IgD-negative memory B cell (primary cell): ENCODE measurements around the gene SFT2D1. TPM values are rescaled to one million over a fixed set of nuclear protein-coding genes. Genes with fewer than 3 reads are reported as not detected.
A peak's percentile ranks its signal among the peaks of the same experiment; 100 is the strongest.

Experiments
- H3K27ac Mint-ChIP-seq, 3 donors: one replicate each; pipeline ENCODE4 v1.8.0; 2020 to 2022; ENCODE audit warnings: mild to moderate bottlenecking in 3 of 3, mixed read lengths in 3 of 3, moderate library complexity in 1 of 3
- H3K27me3 Mint-ChIP-seq: one replicate; pipeline ENCODE4 v1.8.0; 2021; ENCODE audit warnings: mixed read lengths
- H3K36me3 Mint-ChIP-seq: one replicate; pipeline ENCODE4 v1.8.0; 2020; ENCODE audit warnings: mild to moderate bottlenecking, mixed read lengths
- H3K4me1 Mint-ChIP-seq, 3 donors: one replicate each; pipeline ENCODE4 v1.8.0; 2020 to 2022; ENCODE audit warnings: mixed read lengths in 3 of 3, mild to moderate bottlenecking in 1 of 3
- H3K4me3 Mint-ChIP-seq, 4 donors: one replicate each; pipeline ENCODE4 v1.8.0; 2020 to 2022; ENCODE audit warnings: mild to moderate bottlenecking in 4 of 4, mixed read lengths in 4 of 4, moderate library complexity in 3 of 4
- H3K9me3 Mint-ChIP-seq, 3 donors: one replicate each; pipeline ENCODE4 v1.8.0; 2020 to 2021; ENCODE audit warnings: mixed read lengths in 3 of 3, mild to moderate bottlenecking in 1 of 3
- polyA plus RNA-seq: library from polyadenylated mRNA; unstranded; fragments of 300-500 nt; fragmentation: Illumina TruSeq; gene quantifications from one replicate; pipeline ENCODE4 v1.2.3, GENCODE V29; 2021

The SFT2D1 gene
- polyA plus RNA-seq, 1 donor from 2014 or later = 64.2 TPM

GRCh38 chr6:166293731-166294584, 48.4 kb downstream of the SFT2D1 start:
- H3K4me3 Mint-ChIP-seq = no peak overlapping the region
- H3K36me3 Mint-ChIP-seq = no peaks in the 10 kb centered on the region
- peaks cover 8% of the 10 kb centered on the region in 3 donors for H3K4me1 Mint-ChIP-seq
- H3K27me3 Mint-ChIP-seq = peaks cover 10% of the 10 kb centered on the region
- H3K9me3 Mint-ChIP-seq = peaks cover 0 to 3% (median 2%) of the 10 kb centered on the region in 3 donors
- H3K27ac Mint-ChIP-seq = no peak overlapping the region

DNA sequence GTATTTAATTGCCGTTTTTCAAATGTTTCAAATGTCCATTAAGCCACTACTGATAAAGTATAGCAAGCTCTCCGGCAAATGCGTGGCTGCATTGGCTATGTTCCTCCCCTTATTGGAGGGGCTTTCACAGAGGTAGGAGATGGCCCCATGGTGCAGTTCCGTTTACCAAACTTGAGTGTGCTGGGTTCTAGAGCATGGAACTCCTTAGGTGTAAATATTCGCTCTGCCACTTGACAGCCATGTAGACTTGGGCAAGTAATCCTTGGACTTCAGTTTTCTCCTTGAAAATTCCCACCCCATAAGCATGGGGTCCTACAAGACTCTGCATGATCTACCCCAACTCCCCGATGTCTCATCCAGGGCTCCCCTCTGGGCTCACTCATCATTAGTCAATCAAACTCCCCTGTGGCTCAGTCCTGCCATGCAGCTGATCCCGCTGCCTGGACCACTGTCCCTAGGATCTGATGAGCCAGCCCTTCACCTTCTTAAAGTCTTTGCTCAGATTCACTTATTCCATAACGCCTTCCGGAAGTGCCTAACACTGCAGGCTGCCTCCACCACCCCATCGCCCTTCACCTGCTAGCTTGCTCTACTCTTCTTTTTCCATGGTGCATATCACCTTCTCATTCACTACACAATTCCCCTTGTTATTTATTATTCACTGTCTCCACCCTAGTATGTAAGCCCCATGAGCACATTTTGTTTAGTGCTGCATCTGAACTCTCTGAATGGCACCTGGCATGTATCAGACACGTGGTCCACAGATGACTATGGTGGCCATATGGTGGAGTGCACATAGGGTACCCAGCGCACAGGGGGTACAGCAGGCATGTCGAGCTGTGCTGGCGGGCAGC, 52.9 kb downstream of the SFT2D1 start:
- Mint-ChIP-seq H3K4me3 (no peak overlapping the region), H3K9me3 (peaks cover 0 to 3% (median 2%) of the 10 kb centered on the region in 3 donors), H3K4me1 (peaks cover 10 to 19% (median 13%) of the 10 kb centered on the region in 3 donors), H3K27me3 (peaks cover 7% of the 10 kb centered on the region), H3K36me3 (peaks cover 2% of the 10 kb centered on the region), H3K27ac (peak overlapping the region in 2 of 3 donors; percentile 6 to 79)

DNA sequence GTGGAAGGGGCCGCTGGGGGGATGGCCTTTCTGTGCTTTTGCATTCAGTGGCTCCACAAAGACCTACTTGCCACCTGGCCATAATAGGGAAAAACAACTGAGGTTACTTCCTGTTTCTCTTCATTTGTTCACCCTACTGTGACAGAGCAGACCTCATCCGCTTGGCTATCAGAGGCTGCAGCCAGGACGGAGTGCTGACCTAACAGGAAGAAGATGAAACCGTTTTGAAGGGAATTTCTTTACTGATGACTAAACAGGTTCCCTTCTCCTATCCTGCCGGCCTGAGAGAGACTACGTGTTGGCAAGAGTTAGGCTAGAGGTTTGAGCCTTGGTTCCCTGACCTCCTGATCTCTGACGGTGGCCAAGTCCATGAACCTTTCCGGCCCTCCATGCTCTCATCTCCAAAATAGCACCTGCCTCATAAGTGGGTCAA, 55.5 kb downstream of the SFT2D1 start:
- Mint-ChIP-seq H3K4me1 (peaks cover 10 to 17% (median 13%) of the 10 kb centered on the region in 3 donors), H3K27ac (peak overlapping the region; percentile 31 to 71 (median 61)), H3K36me3 (peaks cover 2% of the 10 kb centered on the region), H3K9me3 (peaks cover 0 to 2% (median 2%) of the 10 kb centered on the region in 3 donors), H3K4me3 (peak overlapping the region; percentile 19 to 92 (median 68)), H3K27me3 (peaks cover 3% of the 10 kb centered on the region)

DNA sequence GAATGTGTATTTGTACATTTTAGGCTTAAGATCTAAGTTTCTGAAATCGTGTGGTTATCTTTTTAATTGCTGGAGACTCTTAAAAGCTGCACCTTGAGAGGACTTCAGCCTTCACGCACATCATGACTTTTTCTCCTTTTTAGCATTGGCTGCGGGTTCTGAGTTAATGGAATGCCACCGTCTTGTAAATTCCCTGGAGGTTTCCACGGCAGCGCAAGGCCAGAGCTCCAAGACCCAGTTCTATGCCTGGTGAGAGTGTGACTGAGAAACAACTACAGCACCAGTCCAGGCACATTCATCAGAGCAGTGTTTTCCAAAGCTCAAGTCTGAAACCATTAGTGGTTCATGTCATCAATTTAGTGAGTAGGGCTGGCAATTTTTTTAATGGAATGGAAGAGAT, 57.1 kb downstream of the SFT2D1 start:
- Mint-ChIP-seq H3K36me3 (peaks cover 2% of the 10 kb centered on the region), H3K27me3 (peaks cover under 1% of the 10 kb centered on the region), H3K4me1 (peaks cover 10 to 15% (median 13%) of the 10 kb centered on the region in 3 donors), H3K4me3 (peak overlapping the region in 2 of 4 donors; percentile 28 to 89), H3K9me3 (peaks cover 0 to 2% (median 0%) of the 10 kb centered on the region in 3 donors), H3K27ac (no peak overlapping the region)

DNA sequence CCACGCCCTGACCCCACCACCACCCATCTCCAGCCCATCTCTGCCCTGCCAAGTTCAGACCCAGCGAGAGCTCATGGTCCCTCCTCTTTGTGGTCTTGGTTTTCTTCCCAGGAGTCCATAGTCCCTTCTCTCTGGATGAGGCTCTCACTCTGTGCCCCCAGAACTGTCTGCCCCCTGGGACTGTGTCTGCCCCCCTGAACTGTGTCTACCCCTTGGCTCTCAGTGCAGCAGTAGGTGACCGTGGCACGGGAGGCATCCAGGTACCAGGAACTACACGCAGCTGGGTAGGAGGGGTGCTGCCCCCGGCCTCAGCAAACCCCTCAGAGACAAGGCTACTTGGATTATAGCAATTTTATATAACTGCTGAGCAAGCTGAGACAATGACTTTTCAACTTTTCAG, 57.7 kb downstream of the SFT2D1 start:
- Mint-ChIP-seq H3K27me3 (no peaks in the 10 kb centered on the region), H3K4me3 (no peak overlapping the region), H3K9me3 (peaks cover 0 to 1% (median 0%) of the 10 kb centered on the region in 3 donors), H3K36me3 (peaks cover 2% of the 10 kb centered on the region), H3K4me1 (peaks cover 10 to 15% (median 13%) of the 10 kb centered on the region in 3 donors), H3K27ac (no peak overlapping the region)

DNA sequence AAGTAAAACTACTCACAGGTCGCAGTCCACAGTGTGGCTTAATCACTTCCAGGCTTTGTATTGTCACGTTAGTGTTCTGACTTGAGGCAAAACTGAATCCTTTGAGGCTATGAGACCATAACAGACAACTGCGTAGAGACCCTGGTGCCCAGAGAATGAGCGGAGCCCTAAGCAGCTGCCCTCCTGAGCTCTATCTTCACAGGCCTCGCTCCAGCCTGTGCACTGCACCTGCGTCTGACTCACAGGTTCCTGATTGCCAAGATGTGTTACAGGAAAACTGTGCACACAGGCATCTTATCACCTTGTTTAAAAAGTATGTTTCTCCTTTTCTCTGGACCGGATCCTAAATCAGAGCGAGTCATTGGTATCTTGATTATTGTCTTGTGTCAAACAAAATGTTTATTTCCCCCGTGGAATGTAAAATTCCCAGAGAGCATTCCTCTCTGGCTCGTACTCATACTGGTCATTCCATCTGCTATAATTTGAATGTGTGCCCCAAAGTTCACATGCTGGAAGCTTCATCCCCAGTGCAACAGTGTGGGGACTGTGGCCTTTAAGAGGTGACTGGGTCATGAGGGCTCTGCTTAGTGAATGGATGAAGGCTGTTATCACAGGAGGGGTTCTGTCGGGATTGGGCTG, 59.8 kb downstream of the SFT2D1 start:
- Mint-ChIP-seq H3K4me3 (no peak overlapping the region), H3K4me1 (peaks cover 15 to 20% (median 18%) of the 10 kb centered on the region in 3 donors), H3K27me3 (no peaks in the 10 kb centered on the region), H3K36me3 (peaks cover 2% of the 10 kb centered on the region), H3K27ac (no peak overlapping the region), H3K9me3 (no peaks in the 10 kb centered on the region)

DNA sequence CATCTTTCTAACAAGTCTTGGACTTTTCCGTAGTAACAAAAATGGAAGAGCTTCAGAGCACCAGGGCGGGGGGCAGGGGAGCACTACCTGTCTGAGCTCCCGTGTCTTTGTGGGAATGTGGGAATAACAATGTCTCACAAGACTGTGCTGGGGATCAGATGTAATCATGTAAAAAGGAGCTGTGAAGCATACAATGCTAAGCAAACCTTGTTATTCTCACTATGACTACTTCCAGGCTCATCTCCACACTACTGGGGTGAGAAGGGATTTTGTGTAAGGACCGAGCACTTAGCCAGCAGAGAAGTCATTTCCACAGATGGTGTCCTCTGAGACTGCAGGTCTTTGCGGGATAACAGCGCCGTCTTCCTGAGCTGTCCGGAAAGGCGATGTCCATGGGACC, 61.2 kb downstream of the SFT2D1 start:
- Mint-ChIP-seq H3K27ac (no peak overlapping the region), H3K4me3 (no peak overlapping the region), H3K36me3 (peaks cover 2% of the 10 kb centered on the region), H3K4me1 (peaks cover 6 to 12% (median 8%) of the 10 kb centered on the region in 3 donors), H3K27me3 (peaks cover 1% of the 10 kb centered on the region), H3K9me3 (no peaks in the 10 kb centered on the region)

DNA sequence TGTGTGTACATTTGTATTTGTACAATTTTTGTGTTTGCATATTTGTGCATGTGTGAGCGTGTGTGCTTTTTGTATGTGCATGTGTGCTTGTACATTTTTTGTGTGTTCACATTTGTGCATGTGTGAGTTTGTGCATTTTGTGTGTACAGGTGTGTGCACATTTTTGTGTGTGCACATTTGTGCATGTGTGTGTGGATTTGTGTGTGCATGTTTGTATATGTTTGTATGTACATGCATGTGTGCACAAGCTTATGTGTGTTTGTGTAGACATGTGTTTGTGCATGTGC, 63.0 kb downstream of the SFT2D1 start:
- Mint-ChIP-seq H3K9me3 (no peaks in the 10 kb centered on the region), H3K4me3 (no peak overlapping the region), H3K27me3 (peaks cover 5% of the 10 kb centered on the region), H3K4me1 (peaks cover 2 to 10% (median 10%) of the 10 kb centered on the region in 3 donors), H3K36me3 (no peaks in the 10 kb centered on the region), H3K27ac (no peak overlapping the region)

GRCh38 chr6:166278579-166279392, 63.6 kb downstream of the SFT2D1 start:
- no peak overlapping the region for H3K27ac Mint-ChIP-seq
- H3K4me3 Mint-ChIP-seq = no peak overlapping the region
- no peaks in the 10 kb centered on the region for H3K36me3 Mint-ChIP-seq
- H3K4me1 Mint-ChIP-seq = peaks cover 2 to 10% (median 10%) of the 10 kb centered on the region in 3 donors
- H3K9me3 Mint-ChIP-seq = no peaks in the 10 kb centered on the region
- H3K27me3 Mint-ChIP-seq = peaks cover 5% of the 10 kb centered on the region

DNA sequence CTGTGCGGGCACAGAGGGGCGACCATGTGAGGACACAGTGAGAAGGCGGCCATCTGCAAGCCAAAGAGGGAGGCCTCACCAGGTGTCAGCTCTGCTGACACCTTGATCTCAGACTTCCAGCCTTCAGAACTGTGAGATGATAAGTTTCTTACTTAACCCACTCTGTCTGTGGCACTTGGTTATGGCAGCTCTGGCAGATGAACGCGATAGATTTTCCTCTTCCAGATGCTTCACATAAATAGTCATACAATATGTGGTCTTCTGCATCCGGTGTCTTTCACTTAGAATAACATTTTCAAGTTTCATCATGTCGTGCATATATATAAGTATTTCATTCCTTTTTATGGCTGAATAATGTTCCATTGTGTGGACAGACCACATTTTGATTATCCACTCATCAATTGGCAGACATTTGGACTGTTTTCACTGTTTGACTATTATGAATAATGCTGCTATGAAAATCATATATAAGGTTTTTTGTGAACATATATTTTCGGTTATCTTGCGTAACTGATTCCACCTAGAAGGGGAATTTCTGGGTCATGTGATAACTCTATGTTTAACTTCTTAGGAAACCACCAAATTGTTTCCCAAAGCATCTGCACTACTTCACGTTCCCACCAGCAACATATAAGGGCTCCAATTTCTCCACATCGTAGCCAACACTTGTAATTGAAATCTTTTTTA, 64.3 kb downstream of the SFT2D1 start:
- H3K4me1 Mint-ChIP-seq = peaks cover 2 to 10% (median 10%) of the 10 kb centered on the region in 3 donors
- H3K36me3 Mint-ChIP-seq = no peaks in the 10 kb centered on the region
- H3K4me3 Mint-ChIP-seq = no peak overlapping the region
- H3K9me3 Mint-ChIP-seq = no peaks in the 10 kb centered on the region
- H3K27ac Mint-ChIP-seq = no peak overlapping the region
- H3K27me3 Mint-ChIP-seq = peaks cover 5% of the 10 kb centered on the region

DNA sequence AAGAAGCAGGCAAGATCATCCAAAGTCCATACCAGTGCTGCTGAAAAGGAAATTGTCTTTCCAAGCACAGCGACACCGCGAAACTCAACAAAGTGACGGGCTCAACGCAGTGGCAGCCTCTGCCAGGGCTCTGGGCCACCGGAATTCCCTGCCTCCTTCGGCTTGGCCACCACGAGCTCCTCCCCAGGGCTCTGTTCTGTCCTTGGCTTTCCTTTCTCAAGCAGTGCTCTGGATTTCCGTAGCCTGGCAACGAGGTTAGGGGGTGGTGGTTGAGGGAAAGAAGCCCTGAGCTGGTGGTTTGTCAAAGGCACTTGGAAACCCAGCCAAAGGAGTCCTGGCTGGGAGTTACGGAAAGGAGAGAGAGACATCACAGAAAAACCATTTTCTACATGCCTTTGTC, 65.3 kb downstream of the SFT2D1 start:
- Mint-ChIP-seq H3K4me1 (peaks cover 2 to 10% (median 10%) of the 10 kb centered on the region in 3 donors), H3K27me3 (peaks cover 5% of the 10 kb centered on the region), H3K27ac (no peak overlapping the region), H3K9me3 (no peaks in the 10 kb centered on the region), H3K4me3 (no peak overlapping the region), H3K36me3 (no peaks in the 10 kb centered on the region)

- Mint-ChIP-seq H3K9me3 (no peaks in the 10 kb centered on the region), H3K27ac (no peak overlapping the region), H3K36me3 (no peaks in the 10 kb centered on the region), H3K4me1 (peaks cover 2 to 10% (median 10%) of the 10 kb centered on the region in 3 donors), H3K4me3 (peak overlapping the region in 2 of 4 donors; percentile 73 to 74), H3K27me3 (peaks cover 9% of the 10 kb centered on the region)
Observed at GRCh38 chr6:166275714-166276166, 66.6 kb downstream of the SFT2D1 start.

DNA sequence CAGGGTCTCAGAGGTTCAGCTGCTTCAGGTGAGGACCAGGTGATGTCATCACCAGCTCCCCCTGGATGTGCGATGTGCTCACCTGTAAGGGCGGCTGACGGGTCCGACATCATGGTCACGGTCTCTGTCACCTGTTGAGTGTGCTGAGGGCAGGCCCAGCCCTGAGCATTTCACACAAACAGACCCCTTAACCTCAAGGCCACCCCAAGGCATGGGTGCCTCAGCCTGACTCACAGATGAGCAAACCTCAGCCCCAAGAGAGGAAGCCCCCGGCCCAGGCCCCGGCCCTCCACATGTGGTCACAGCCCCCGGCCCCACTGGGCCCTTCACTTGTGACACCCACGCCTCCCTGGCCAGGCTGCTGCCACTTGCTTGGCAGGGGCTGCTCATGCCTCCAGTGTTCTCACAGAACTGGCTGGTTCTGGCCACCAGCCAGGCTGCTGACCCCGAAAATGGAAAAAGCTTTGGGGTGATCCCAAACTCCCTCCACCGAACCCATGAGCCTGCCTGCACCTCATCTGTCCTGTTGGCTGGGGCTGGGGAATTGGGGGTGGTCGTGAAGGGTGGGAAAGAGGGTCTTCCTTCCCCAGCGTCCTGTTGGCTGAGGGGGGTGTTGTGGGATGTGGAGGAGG, 67.5 kb downstream of the SFT2D1 start:
- H3K27ac Mint-ChIP-seq = no peak overlapping the region
- H3K9me3 Mint-ChIP-seq = no peaks in the 10 kb centered on the region
- no peak overlapping the region for H3K4me3 Mint-ChIP-seq
- no peaks in the 10 kb centered on the region for H3K36me3 Mint-ChIP-seq
- peaks cover 12% of the 10 kb centered on the region for H3K27me3 Mint-ChIP-seq
- peaks cover 2 to 10% (median 10%) of the 10 kb centered on the region in 3 donors for H3K4me1 Mint-ChIP-seq
